Measurements from ENCODE around the gene SORCS3.

GRCh38 chr10:105274556-105275070 lies 633.5 kb downstream of the SORCS3 start:
- no peak for TF ChIP-seq CTCF (IDR thresholded peaks at IDR 0.05; ENCODE audit: low read length)
- no peak for TF ChIP-seq EZH2phosphoT487 (IDR thresholded peaks at IDR 0.05; ENCODE audit: low read length)
- TF ChIP-seq EZH2 (optimal IDR thresholded peaks at IDR 0.05; ENCODE audit: low read depth, low read length): no peak

All from MM.1S (cell line).